Stomach (tissue), 9 donors: ENCODE results near the gene IQSEC3. TPM values are rescaled to one million over a fixed set of nuclear protein-coding genes. Genes with fewer than 3 reads are reported as not detected.

Experiments
- DNase-seq, 2 donors: peaks; one replicate each; pipeline versions ENCODE4 v3.0.0 to v3.0.0-alpha.2; 2013 to 2019
- H3K27ac ChIP-seq, 5 donors: fragments of 200-600 bp in 4 of 5; sonication (generic) in 4 of 5; one replicate each; pipeline ENCODE4 v1.5.1; 2013 to 2019; ENCODE audit warnings: mild to moderate bottlenecking in 1 of 5, moderate library complexity in 1 of 5
- H3K27me3 ChIP-seq, 3 donors: fragments of 200-600 bp; sonication (generic); one replicate each; pipeline ENCODE4 v1.5.1; 2017 to 2019; ENCODE audit warnings: mixed run types in 1 of 3
- H3K36me3 ChIP-seq, 4 donors: fragments of 200-600 bp; sonication (generic); 1 replicate in 3 of 4; 2 replicates in 1 of 4; pipeline ENCODE4 v1.5.1; 2016 to 2019
- H3K4me1 ChIP-seq, 4 donors: fragments of 200-600 bp; sonication (generic); one replicate each; pipeline ENCODE4 v1.5.1; 2016 to 2019
- H3K4me3 ChIP-seq, 4 donors: fragments of 200-600 bp; sonication (generic) in 3 of 4; one replicate each; pipeline ENCODE4 v1.5.1; 2016 to 2019; ENCODE audit warnings: mild to moderate bottlenecking in 1 of 4
- H3K9me3 ChIP-seq, 4 donors: fragments of 200-600 bp; sonication (generic); one replicate each; pipeline ENCODE4 v1.5.1; 2016 to 2019
- EP300 ChIP-seq: sonication (generic); formaldehyde crosslinking; IDR thresholded peaks from one replicate; pipeline ENCODE4 v1.6.1; 2017; ENCODE audit warnings: antibody characterized with exemption
- POLR2A ChIP-seq, 4 donors: fragments of 450-650 bp; IDR thresholded peaks; one replicate each; pipeline ENCODE4 v1.6.1; 2016; ENCODE audit warnings: antibody characterized with exemption in 4 of 4, control low read depth in 2 of 4, mild to moderate bottlenecking in 1 of 4, moderate library complexity in 1 of 4
- POLR2AphosphoS5 ChIP-seq, 3 donors: sonication (generic); formaldehyde crosslinking; IDR thresholded peaks; one replicate each; pipeline ENCODE4 v1.6.1; 2016; ENCODE audit warnings: antibody characterized with exemption in 3 of 3
- WGBS, 5 donors: extraction: QIAGEN DNeasy Blood & Tissue Kit in 3 of 5; methylation state at CpG; one replicate each; pipeline versions ENCODE4 v1.1.5 to v1.1.7; 2013 to 2018; 5-methylcytosine and 5-hydroxymethylcytosine counted together
- intact Hi-C: fragments of 100-400 bp; cut with DNase I; formaldehyde crosslinking; loops from one replicate; pipeline ENCODE4 v1.15.1; 2023; ENCODE audit warnings: low total_unique reads
- polyA plus RNA-seq, 3 donors: library from polyadenylated mRNA; stranded (reverse); fragments of 200-250 nt; gene quantifications; one replicate each; pipeline ENCODE4 v1.2.3, GENCODE V29; 2013
- total RNA-seq, 5 donors: library from RNA; depleted of rRNA; stranded (reverse); fragments of >200 nt; gene quantifications; one replicate each; pipeline versions ENCODE4 v1.1.0 to v1.2.3, GENCODE V29; 2014 to 2016
- TF ChIP-seq, protein P1 (sequence below), 7 experiments: fragments of 450-650 bp in 4 of 7; fragments of 200-600 bp in 3 of 7; sonication (generic) in 3 of 7; IDR thresholded peaks; one replicate each; pipeline ENCODE4 v1.5.1; 2016 to 2019; ENCODE audit warnings: antibody characterized with exemption in 7 of 7, control low read depth in 2 of 7, mild to moderate bottlenecking in 1 of 7
- donor health status: healthy with polysubstance abuse.
- donor health status: Bipolar disorder and iron deficiency.
- donor health status: healthy.

Gene IQSEC3
- total and polyA plus RNA-seq, 8 donors, result 0.08 to 1.7 (median 0.87) TPM; not detected in 2

DNA sequence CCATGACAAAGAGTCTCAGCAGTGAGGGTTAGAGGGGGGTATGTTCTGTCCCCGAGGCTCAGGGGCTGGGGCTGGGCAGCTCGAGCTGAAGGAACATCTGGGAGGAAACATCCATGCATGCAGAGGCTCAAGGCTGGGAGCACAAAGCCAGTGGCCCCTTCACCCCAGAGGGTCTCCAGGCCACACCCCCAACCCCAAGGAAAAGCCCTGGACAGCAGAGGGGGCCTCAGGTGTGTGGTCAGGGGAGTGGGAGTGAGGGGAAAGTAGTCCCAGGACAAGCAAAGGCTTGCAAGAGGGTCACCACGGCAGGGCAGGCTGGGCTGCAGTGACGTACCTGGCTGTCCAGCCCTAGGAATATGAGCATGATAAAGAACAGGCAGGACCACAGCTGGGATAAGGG lies 129.9 kb downstream of the IQSEC3 start:
- H3K36me3 ChIP-seq, result no peaks in the 10 kb centered on the region
- intact Hi-C loops, result no loop called here
- no peak for TF ChIP-seq POLR2A (IDR thresholded peaks at IDR 0.05)
- no peak for TF ChIP-seq POLR2AphosphoS5 (IDR thresholded peaks at IDR 0.05)
- TF ChIP-seq, protein P1, sequence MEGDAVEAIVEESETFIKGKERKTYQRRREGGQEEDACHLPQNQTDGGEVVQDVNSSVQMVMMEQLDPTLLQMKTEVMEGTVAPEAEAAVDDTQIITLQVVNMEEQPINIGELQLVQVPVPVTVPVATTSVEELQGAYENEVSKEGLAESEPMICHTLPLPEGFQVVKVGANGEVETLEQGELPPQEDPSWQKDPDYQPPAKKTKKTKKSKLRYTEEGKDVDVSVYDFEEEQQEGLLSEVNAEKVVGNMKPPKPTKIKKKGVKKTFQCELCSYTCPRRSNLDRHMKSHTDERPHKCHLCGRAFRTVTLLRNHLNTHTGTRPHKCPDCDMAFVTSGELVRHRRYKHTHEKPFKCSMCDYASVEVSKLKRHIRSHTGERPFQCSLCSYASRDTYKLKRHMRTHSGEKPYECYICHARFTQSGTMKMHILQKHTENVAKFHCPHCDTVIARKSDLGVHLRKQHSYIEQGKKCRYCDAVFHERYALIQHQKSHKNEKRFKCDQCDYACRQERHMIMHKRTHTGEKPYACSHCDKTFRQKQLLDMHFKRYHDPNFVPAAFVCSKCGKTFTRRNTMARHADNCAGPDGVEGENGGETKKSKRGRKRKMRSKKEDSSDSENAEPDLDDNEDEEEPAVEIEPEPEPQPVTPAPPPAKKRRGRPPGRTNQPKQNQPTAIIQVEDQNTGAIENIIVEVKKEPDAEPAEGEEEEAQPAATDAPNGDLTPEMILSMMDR (IDR thresholded peaks at IDR 0.05), result no peak
- TF ChIP-seq EP300, result no peak
- DNase-seq, result no peak
- H3K27me3 ChIP-seq, result peaks cover 0 to 83% (median 30%) of the 10 kb centered on the region in 3 donors
- H3K9me3 ChIP-seq, result no peaks in the 10 kb centered on the region
- 70 to 87% (median 70%) methylated on average over 4 of the region's 4 CpGs for WGBS, 5 donors
- H3K27ac ChIP-seq, result no peak overlapping the region
- H3K4me1 ChIP-seq, result peaks cover 0 to 9% (median 0%) of the 10 kb centered on the region in 4 donors
- H3K4me3 ChIP-seq, result no peak overlapping the region

DNA sequence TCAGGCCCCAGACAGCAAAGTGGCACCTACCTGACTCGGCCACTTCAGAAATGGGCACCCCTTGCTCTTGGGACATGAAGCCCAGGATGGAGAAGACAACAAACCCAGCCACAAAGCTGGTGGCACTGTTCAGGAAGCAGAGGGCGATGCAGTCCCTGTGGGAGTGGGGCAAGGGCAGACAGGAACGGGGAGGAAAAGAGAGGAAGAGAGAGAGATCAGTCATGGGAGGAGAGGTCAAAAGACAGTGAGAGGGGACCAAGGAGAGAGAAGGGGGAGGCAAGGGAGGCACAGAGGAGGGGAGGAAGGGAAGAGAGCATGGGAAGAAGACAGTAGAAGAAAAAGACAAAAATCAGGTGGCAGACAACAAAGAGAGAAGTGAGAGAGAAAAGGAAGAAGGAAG lies 130.8 kb downstream of the IQSEC3 start:
- no peak for DNase-seq
- no peaks in the 10 kb centered on the region for H3K36me3 ChIP-seq
- H3K27ac ChIP-seq, result no peak overlapping the region
- peaks cover 0 to 89% (median 32%) of the 10 kb centered on the region in 3 donors for H3K27me3 ChIP-seq
- no peak overlapping the region for H3K4me3 ChIP-seq
- H3K4me1 ChIP-seq, result peaks cover 0 to 9% (median 0%) of the 10 kb centered on the region in 4 donors
- intact Hi-C loops, result no loop called here
- H3K9me3 ChIP-seq, result no peaks in the 10 kb centered on the region
- WGBS, 5 donors, result 79 to 92% (median 83%) methylated on average over 3 of the region's 3 CpGs
- no peak for TF ChIP-seq EP300
- TF ChIP-seq POLR2A (IDR thresholded peaks at IDR 0.05), result no peak

DNA sequence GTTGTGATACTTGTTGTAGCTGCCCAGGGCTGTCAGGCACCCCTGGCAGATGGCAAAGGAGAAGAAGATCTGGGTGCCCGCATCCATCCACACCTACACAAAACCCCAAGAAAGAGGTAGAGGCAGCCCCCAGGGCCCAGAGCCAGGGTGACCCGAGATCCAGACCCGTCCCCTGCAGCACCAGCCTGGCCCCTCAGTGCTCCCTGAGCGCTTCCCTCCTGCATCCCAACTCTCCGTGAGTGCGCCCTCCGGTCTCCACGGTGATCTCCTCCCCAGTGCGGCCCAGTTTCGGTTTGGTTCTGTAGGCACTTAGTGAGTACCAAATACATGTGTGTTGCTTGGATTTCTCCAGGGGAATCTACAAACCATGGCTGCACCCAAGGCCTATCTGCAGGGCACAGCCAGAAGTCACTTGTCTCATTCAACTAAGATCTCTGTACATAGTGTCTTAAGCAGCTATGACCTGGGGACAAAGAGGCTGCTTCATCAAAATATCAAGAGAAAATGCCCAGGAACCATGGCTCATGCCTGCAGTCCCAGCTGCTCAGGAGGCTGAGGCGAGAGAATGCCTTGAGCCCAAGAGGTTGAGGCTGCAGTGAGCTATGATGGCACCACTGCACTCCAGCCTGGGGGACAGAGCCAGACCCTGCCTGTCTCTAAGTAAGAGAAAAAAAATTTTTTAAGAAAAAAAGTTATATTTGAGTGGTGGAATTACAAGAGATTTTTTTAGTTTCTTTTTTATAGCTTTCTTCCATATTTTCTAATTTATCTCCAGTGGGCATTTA lies 131.5 kb downstream of the IQSEC3 start:
- Histone ChIP-seq H3K4me1 (peaks cover 0 to 9% (median 0%) of the 10 kb centered on the region in 4 donors), H3K27ac (no peak overlapping the region), H3K27me3 (peaks cover 0 to 89% (median 37%) of the 10 kb centered on the region in 3 donors), H3K4me3 (no peak overlapping the region), H3K9me3 (no peaks in the 10 kb centered on the region), H3K36me3 (no peaks in the 10 kb centered on the region)
- DNase-seq, result no peak
- 91 to 94% (median 93%) methylated on average over 11 of the region's 11 CpGs for WGBS, 5 donors
- TF ChIP-seq POLR2A (IDR thresholded peaks at IDR 0.05) (no peak), EP300 (no peak), POLR2AphosphoS5 (IDR thresholded peaks at IDR 0.05) (no peak)
- TF ChIP-seq, protein P1 (IDR thresholded peaks at IDR 0.05), result no peak
- intact Hi-C loops, result no loop called here

DNA sequence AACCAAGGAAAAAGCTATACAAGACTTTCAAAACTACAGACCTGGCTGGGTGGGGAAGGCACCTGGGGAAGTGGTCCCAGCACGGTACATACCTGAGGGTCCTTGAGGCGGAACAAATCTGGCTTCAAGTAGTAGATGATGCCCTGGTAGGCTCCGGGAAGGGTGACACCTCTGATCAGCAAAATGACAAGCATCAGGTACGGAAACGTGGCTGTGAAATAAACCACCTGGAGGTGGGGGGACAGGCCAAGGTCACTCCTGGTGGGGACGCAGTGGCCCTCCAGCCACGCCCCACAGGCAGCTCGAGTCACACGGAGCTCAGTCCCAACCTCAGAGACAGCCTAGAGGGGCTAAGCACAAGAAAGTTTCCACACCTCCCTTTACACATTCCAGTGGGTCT lies 132.1 kb downstream of the IQSEC3 start:
- TF ChIP-seq, protein P1 (IDR thresholded peaks at IDR 0.05), result no peak
- TF ChIP-seq POLR2A (IDR thresholded peaks at IDR 0.05) (no peak), EP300 (no peak), POLR2AphosphoS5 (IDR thresholded peaks at IDR 0.05) (no peak)
- Histone ChIP-seq H3K4me1 (peaks cover 5 to 15% (median 5%) of the 10 kb centered on the region in 4 donors), H3K4me3 (no peak overlapping the region), H3K36me3 (no peaks in the 10 kb centered on the region), H3K27me3 (peaks cover 0 to 89% (median 38%) of the 10 kb centered on the region in 3 donors), H3K27ac (no peak overlapping the region), H3K9me3 (no peaks in the 10 kb centered on the region)
- WGBS, 5 donors, result 44 to 55% (median 52%) methylated on average over 9 of the region's 9 CpGs
- intact Hi-C loops, result no loop called here
- no peak for DNase-seq

DNA sequence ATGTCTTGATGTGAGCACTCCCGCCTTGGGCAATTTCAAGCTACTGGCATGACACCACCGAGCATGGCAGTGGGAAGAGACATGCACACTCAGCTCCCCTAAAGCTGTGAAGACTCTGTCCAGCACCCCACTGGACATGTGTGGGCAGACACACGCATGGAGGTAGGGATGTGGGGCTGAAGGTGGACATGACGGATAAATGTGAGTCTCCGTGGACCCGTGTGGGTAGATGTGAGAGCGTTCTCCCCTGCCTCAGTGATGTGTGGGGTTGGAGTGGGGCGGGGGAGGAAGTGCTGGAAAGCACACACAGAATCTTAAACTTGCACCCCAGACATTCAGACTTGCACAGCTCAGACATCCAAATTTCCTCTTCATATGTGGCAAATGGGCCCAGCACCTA lies 134.8 kb downstream of the IQSEC3 start:
- no peak for DNase-seq
- Histone ChIP-seq H3K4me3 (no peak overlapping the region), H3K9me3 (no peaks in the 10 kb centered on the region), H3K27ac (no peak overlapping the region), H3K4me1 (peaks cover 10 to 22% (median 12%) of the 10 kb centered on the region in 4 donors), H3K27me3 (peaks cover 2 to 88% (median 41%) of the 10 kb centered on the region in 3 donors), H3K36me3 (no peaks in the 10 kb centered on the region)
- WGBS, 5 donors, result 78 to 88% (median 83%) methylated on average over 8 of the region's 8 CpGs
- intact Hi-C loops, result no loop called here
- no peak for TF ChIP-seq EP300
- TF ChIP-seq POLR2A (IDR thresholded peaks at IDR 0.05), result no peak
- TF ChIP-seq POLR2AphosphoS5 (IDR thresholded peaks at IDR 0.05), result no peak
- TF ChIP-seq, protein P1 (IDR thresholded peaks at IDR 0.05), result no peak
